Spleen (tissue), 11 donors: Measurements from ENCODE around the gene PALM. TPM values are rescaled to one million over a fixed set of nuclear protein-coding genes. Genes with fewer than 3 reads are reported as not detected.
"Not testable (repeated sequence)": the region's sequence is repeated elsewhere in the genome, so short reads cannot be mapped to it uniquely, and the experiment has no call there.

Experiments used
- DNase-seq: peaks from one replicate; pipeline ENCODE4 v3.0.0-alpha.2; 2020
- H3K27ac ChIP-seq, 8 donors: fragments of 200-600 bp; sonication (generic) in 7 of 8; 1 replicate in 4 of 8; 2 replicates in 4 of 8; pipeline versions ENCODE4 v1.5.0 to v1.8.0; 2016 to 2021; ENCODE audit warnings: inconsistent platforms in 4 of 8, mild to moderate bottlenecking in 4 of 8, moderate library complexity in 1 of 8
- H3K27me3 ChIP-seq, 7 donors: fragments of 200-600 bp; sonication (generic) in 6 of 7; replicated peaks in 1 of 7; 1 replicate in 4 of 7; 2 replicates in 3 of 7; pipeline versions ENCODE4 v1.5.0 to v1.8.0; 2016 to 2021; ENCODE audit warnings: inconsistent platforms in 3 of 7, mild to moderate bottlenecking in 1 of 7
- H3K36me3 ChIP-seq, 6 donors: fragments of 200-600 bp; sonication (generic) in 5 of 6; 1 replicate in 4 of 6; 2 replicates in 2 of 6; pipeline versions ENCODE4 v1.5.0 to v1.8.0; 2016 to 2021; ENCODE audit warnings: inconsistent platforms in 2 of 6
- H3K4me1 ChIP-seq, 6 donors: fragments of 200-600 bp; sonication (generic) in 5 of 6; 1 replicate in 3 of 6; 2 replicates in 3 of 6; pipeline versions ENCODE4 v1.5.0 to v1.8.0; 2016 to 2021; ENCODE audit warnings: inconsistent platforms in 3 of 6
- H3K4me3 ChIP-seq, 8 donors: fragments of 200-600 bp; sonication (generic) in 7 of 8; 1 replicate in 4 of 8; 2 replicates in 4 of 8; pipeline versions ENCODE4 v1.5.0 to v1.8.0; 2016 to 2021; ENCODE audit warnings: inconsistent platforms in 4 of 8, mild to moderate bottlenecking in 4 of 8, moderate library complexity in 2 of 8
- H3K9me3 ChIP-seq, 8 donors: fragments of 200-600 bp; sonication (generic) in 7 of 8; 1 replicate in 4 of 8; 2 replicates in 4 of 8; pipeline versions ENCODE4 v1.5.0 to v1.8.0; 2016 to 2021; ENCODE audit warnings: inconsistent platforms in 4 of 8
- CTCF ChIP-seq, 11 experiments: fragments of 200-600 bp in 7 of 11; fragments of 450-650 bp in 4 of 11; sonication (generic) in 4 of 11; IDR thresholded peaks in 8 of 11; conservative IDR thresholded peaks in 3 of 11; 1 replicate in 7 of 11; 2 replicates in 4 of 11; pipeline versions ENCODE4 v1.4.0 to v1.8.0; 2016 to 2021; ENCODE audit warnings: antibody characterized with exemption in 11 of 11, inconsistent platforms in 4 of 11, mild to moderate bottlenecking in 1 of 11
- POLR2A ChIP-seq, 3 donors: fragments of 450-650 bp; IDR thresholded peaks; one replicate each; pipeline ENCODE4 v1.5.1; 2017; ENCODE audit warnings: antibody characterized with exemption in 3 of 3, mild to moderate bottlenecking in 1 of 3
- POLR2AphosphoS5 ChIP-seq, 3 donors: sonication (generic); formaldehyde crosslinking; IDR thresholded peaks; one replicate each; pipeline ENCODE4 v1.5.1; 2017; ENCODE audit warnings: antibody characterized with exemption in 3 of 3
- WGBS, 5 donors: extraction: QIAGEN DNeasy Blood & Tissue Kit in 3 of 5; methylation state at CpG; one replicate each; pipeline versions ENCODE4 v1.1.5 to v1.1.7; 2013 to 2018; 5-methylcytosine and 5-hydroxymethylcytosine counted together
- intact Hi-C: fragments of 100-400 bp; cut with DNase I; formaldehyde crosslinking; loops from one replicate; pipeline ENCODE4 v1.15.0; 2023; ENCODE audit warnings: low total_unique reads
- polyA plus RNA-seq, 3 donors: library from polyadenylated mRNA; stranded (reverse); fragments of 200-250 nt; gene quantifications; one replicate each; pipeline ENCODE4 v1.2.1, GENCODE V29; 2013
- total RNA-seq, 7 donors: library from RNA; depleted of rRNA in 3 of 7; stranded (reverse); fragments of >200 nt in 3 of 7; fragmentation: NEBNext Ultra II Directional in 4 of 7; extraction: Animal tissue kit (Norgen Biotek cat#: 25700) in 4 of 7; gene quantifications; one replicate each; pipeline versions ENCODE4 v1.1.0 to v1.2.1, GENCODE V29; 2016 to 2021
- donor health status: healthy with polysubstance abuse.
- donor health status: DM: no; HTN: no; CAD: no; lungs with moderate emphysema.
- donor health status: DM: no; HTN: no; CAD: no.
- donor health status: Bipolar disorder and iron deficiency.
- donor health status: healthy.
- donor health status: DM: no; HTN: no; CAD: no.
- donor health status: DM: yes; HTN: yes; CAD: no.

PALM gene
- total and polyA plus RNA-seq, 10 donors: 6.0 to 80.1 (median 27.0) TPM

- DNase-seq: peak; percentile 82
- WGBS, 5 donors: 36 to 45% (median 42%) methylated on average over 19 to 22 of the region's 22 CpGs
- H3K36me3 ChIP-seq: peaks cover 0 to 14% (median 0%) of the 10 kb centered on the region in 6 donors
Measured at GRCh38 chr19:737591-738093, 28.9 kb downstream of the PALM start.

GRCh38 chr19:738509-739128, 29.9 kb downstream of the PALM start:
- H3K36me3 ChIP-seq: peaks cover 0 to 14% (median 0%) of the 10 kb centered on the region in 6 donors
- no peak overlapping the region for H3K4me3 ChIP-seq
- TF ChIP-seq POLR2A (IDR thresholded peaks at IDR 0.05) (no peak), POLR2AphosphoS5 (IDR thresholded peaks at IDR 0.05) (no peak), CTCF (IDR thresholded peaks at IDR 0.05 in 8 of 11, conservative IDR thresholded peaks at IDR 0.05 in 3 of 11) (no peak)
- intact Hi-C loops: loop anchor here (10.0 kb wide), 1 partner anchor 154 kb away; the partner anchor contains the start of gene HCN2
- H3K27me3 ChIP-seq: peaks cover 0 to 4% (median 0%) of the 10 kb centered on the region in 7 donors
- H3K4me1 ChIP-seq: peaks cover 0 to 26% (median 14%) of the 10 kb centered on the region in 6 donors
- H3K27ac ChIP-seq: no peak overlapping the region
- WGBS, 5 donors: 84 to 92% (median 88%) methylated on average over 20 to 23 of the region's 23 CpGs
- DNase-seq: no peak
- H3K9me3 ChIP-seq: peaks cover 0 to 4% (median under 1%) of the 10 kb centered on the region in 8 donors

More at GRCh38 chr19:737591-738093, 28.9 kb downstream of the PALM start:
- Histone ChIP-seq H3K4me1 (peaks cover 0 to 32% (median 14%) of the 10 kb centered on the region in 6 donors), H3K4me3 (no peak overlapping the region), H3K27ac (no peak overlapping the region), H3K27me3 (peaks cover 0 to 4% (median 0%) of the 10 kb centered on the region in 7 donors), H3K9me3 (no peaks in the 10 kb centered on the region)
- intact Hi-C loops: loop anchor here (10.0 kb wide), 1 partner anchor 153 kb away; the partner anchor contains the start of gene HCN2
- peak in 10 of 11 experiments; percentile 25 to 71 (median 58) for TF ChIP-seq CTCF (IDR thresholded peaks at IDR 0.05 in 8 of 11, conservative IDR thresholded peaks at IDR 0.05 in 3 of 11)
- TF ChIP-seq POLR2A (IDR thresholded peaks at IDR 0.05): no peak
- peak in 2 of 3 donors; percentile 37 to 39 for TF ChIP-seq POLR2AphosphoS5 (IDR thresholded peaks at IDR 0.05)

- 88 to 95% (median 92%) methylated on average over 15 to 36 of the region's 36 CpGs for WGBS, 5 donors
- TF ChIP-seq POLR2AphosphoS5 (IDR thresholded peaks at IDR 0.05) (peak in 1 of 3 donors; percentile 11), CTCF (IDR thresholded peaks at IDR 0.05 in 8 of 11, conservative IDR thresholded peaks at IDR 0.05 in 3 of 11) (no peak)
- Histone ChIP-seq H3K4me3 (no peak overlapping the region), H3K36me3 (peaks cover 0 to 14% (median 0%) of the 10 kb centered on the region in 6 donors), H3K4me1 (peaks cover 0 to 15% (median 6%) of the 10 kb centered on the region in 6 donors), H3K27me3 (peaks cover 0 to 4% (median 0%) of the 10 kb centered on the region in 7 donors), H3K27ac (no peak overlapping the region), H3K9me3 (peaks cover 0 to 19% (median 11%) of the 10 kb centered on the region in 8 donors)
- DNase-seq: no peak
- intact Hi-C loops: loop anchor here (10.0 kb wide), 1 partner anchor 155 kb away; the partner anchor contains the start of gene HCN2
Measured at GRCh38 chr19:739998-740715, 31.4 kb downstream of the PALM start.

- Histone ChIP-seq H3K36me3 (peaks cover 0 to 12% (median 0%) of the 10 kb centered on the region in 6 donors), H3K9me3 (peaks cover 0 to 24% (median 11%) of the 10 kb centered on the region in 8 donors), H3K4me1 (peaks cover 0 to 20% (median 7%) of the 10 kb centered on the region in 6 donors)
- H3K27me3 ChIP-seq, DNase-seq, H3K4me3 ChIP-seq, H3K27ac ChIP-seq, intact Hi-C loops: not testable (repeated sequence)
- 83 to 89% (median 87%) methylated on average over 15 to 16 of the region's 16 CpGs for WGBS, 5 donors
Measured at GRCh38 chr19:740816-741505, 32.2 kb downstream of the PALM start.
